NCI-H774 (cell line): ENCODE data around the gene RTKN.

Source experiments
- DNase-seq: peaks from one replicate; lab custom pipeline; 2025; lab: John Stamatoyannopoulos, UW

The RTKN gene

DNA sequence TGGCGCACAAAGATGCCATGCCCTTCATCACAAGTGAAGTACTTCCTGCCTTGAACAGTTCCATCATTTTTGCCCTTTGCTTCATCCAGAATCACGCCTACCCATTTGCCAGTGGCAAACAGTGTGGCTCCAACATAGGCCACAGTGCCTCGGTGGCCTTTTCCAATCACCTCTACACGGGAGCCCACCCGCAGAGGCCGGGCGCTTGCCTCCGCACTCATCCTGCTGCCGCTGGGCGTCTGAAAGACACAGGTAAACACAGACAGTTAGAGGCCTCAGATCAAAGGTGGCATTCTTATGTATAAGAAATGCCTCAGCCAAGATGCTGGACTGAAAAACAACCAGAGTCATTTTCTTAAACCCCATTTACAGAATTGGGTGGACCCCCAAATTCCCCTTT, 63.7 kb downstream of the RTKN start:
- no peak for DNase-seq

- DNase-seq: no peak
Observed at GRCh38 chr2:74375838-74376237, 65.9 kb downstream of the RTKN start.
